SIG-M5 treated with dmso at 0.1 percent for 504 hours (cell line): ENCODE measurements around the gene TYRP1.
"Not testable (repeated sequence)": the region's sequence is repeated elsewhere in the genome, so short reads cannot be mapped to it uniquely, and the experiment has no call there.

Experiments
- DNase-seq: peaks from one replicate; lab custom pipeline; 2025; ENCODE audit not compliant: unreplicated experiment; lab: John Stamatoyannopoulos, UW

Gene TYRP1, protein sequence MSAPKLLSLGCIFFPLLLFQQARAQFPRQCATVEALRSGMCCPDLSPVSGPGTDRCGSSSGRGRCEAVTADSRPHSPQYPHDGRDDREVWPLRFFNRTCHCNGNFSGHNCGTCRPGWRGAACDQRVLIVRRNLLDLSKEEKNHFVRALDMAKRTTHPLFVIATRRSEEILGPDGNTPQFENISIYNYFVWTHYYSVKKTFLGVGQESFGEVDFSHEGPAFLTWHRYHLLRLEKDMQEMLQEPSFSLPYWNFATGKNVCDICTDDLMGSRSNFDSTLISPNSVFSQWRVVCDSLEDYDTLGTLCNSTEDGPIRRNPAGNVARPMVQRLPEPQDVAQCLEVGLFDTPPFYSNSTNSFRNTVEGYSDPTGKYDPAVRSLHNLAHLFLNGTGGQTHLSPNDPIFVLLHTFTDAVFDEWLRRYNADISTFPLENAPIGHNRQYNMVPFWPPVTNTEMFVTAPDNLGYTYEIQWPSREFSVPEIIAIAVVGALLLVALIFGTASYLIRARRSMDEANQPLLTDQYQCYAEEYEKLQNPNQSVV

DNA sequence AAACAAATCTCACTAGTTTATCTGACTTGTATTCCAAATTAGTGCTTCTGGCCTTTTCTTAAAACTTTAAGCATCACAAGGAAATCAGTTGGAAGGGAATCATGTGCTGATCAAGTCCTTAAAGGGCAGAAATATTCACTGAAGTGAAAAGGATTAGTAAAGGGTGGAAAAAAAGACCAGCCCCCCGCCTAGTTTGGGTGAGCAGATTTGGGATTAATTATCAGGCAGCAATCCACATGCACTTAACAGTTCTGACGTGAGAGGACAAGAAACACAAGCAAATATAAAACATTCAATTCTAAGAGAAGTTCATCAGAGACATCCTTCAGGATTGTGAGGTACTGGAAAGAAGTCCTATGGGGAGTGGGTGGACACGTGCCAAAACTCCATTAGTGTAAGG, at the start of gene TYRP1:
TYRP1 (plus strand) TSS at position 245 of the 400 bp plus-strand sequence. CDS start 612 bp downstream, outside the sequence.
- no peak for DNase-seq

DNA sequence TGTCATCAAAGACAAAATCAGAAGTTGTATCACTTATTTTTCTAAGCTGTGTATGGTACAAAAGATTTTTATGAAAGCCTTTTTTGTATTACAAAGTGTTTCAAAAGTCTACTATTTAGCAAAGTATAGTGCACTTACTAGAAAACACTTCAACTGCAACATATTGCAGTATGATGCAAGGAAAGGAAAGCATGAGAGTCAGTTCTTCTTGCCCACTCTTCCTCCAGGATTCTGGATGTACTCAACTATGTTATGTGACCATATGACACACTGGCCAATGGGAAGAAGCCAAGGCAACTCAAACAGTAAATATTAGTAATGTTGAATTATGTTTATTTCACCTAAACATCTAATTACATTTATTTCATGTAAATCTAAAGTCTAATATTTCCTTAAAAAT, 49.5 kb upstream of the TYRP1 start:
- no peak for DNase-seq

DNA sequence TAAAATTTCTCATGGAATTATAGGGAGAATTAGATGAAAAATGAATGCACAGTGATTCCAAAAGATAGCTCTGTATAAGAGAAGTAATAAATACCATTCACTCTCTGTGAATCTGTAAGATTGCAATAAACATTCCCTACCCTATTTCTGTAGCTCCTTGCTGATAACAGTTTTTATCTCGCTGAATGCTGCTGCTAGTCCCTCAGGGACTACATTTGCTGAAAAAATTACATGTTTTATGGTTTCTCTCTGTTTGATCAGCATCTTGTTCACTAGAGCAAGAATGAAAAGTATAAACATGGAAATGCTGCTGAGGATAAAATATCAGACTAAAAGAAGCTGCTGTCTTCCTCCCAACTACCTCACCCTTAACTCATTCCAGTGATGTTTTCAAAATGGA, 44.3 kb upstream of the TYRP1 start:
- DNase-seq = no peak

DNA sequence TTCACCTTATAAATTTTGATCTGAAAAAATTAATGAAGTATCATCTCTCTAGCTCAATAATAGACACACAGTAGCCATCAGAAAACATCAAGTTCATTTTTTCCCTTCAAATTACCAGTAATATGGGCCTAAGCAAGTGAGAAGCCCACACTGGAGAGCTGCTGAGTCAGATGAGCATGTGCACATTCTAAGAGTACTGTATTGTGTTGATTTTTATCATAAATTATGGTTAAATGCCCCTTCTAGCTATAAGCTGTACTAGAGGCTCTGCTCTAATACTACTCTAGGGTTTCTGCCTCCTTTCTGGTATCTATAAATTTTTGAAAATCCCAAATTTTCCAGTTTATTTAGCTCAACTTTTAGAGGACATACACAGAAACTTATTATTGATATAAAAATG, 42.1 kb upstream of the TYRP1 start:
- no peak for DNase-seq

GRCh38 chr9:12652973-12653372, 40.2 kb upstream of the TYRP1 start:
- DNase-seq = no peak

GRCh38 chr9:12656803-12657202, 36.4 kb upstream of the TYRP1 start:
- no peak for DNase-seq

DNA sequence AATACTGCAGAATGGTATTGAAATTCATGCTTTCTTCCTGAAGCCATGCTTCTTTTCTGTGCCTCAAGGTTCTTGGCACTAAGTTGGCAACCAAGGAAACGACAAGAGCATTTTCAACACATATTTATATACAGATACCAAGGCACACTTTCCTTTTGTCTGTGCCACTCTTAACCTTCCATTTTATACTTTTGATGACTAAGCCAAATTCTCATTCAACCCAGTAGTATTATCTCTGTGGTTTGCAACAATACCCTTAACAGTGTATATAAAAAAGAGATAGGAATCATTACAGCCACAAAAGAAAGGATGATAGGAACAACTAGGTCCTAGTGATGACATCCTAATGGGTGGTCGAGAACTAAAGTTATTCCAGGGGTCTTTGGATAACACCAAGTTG, 36.0 kb upstream of the TYRP1 start:
- DNase-seq = no peak

- no peak for DNase-seq
Observed at GRCh38 chr9:12657998-12658397, 35.2 kb upstream of the TYRP1 start.

DNA sequence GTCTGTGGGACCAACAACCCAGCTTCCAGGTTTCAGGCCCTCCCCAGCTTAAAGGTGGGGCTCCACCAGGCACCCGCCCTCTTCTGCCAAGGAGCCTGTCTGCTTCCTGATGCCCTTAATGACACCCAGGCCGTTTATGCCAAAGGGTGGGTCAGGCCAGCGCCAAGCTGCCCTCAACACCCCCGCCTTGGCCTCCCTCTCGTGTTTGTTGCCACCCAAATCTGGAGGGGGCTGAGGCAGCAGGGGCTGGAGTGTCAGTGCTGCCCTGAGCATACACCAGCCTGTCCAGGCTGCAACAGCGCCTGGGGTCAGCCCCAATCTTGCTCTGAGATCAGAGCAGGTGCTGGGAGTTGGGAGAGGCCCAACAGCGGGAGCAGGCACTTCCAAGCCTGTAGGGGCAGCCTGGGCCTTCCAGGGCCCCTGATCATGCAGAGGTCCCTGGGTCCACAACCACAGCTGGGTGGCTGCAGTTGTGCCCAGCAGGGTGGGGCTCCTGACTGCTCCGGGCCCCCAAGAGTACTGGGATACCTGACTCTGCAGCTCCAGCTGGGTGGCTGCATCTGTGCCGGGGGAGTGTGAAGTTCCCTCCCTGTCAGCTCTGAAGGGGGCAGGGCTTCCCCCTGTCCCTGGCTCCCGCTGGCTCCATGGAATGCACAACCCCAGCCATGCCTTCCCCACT, 34.5 kb upstream of the TYRP1 start:
- DNase-seq = no peak

- no peak for DNase-seq
Observed at GRCh38 chr9:12659220-12659619, 34.0 kb upstream of the TYRP1 start.

DNA sequence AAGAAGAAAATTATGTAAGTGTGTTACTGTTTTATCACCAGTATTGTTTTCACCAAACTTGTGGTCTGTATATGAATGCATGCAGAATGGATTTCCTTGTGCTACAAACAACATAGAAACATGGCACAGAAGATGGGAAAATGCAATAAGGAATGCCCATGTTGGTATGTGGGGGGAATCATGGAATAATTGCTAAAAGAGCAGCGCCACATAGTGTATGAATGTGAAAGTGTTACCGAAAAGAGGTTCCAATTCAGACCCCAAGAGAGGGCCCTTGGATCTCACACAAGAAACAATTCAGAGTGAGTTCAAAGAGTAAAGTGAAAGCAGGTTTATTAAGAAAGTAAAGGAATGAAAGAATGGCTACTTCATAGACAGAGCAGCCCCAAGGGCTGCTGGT, 26.4 kb upstream of the TYRP1 start:
- no peak for DNase-seq

DNA sequence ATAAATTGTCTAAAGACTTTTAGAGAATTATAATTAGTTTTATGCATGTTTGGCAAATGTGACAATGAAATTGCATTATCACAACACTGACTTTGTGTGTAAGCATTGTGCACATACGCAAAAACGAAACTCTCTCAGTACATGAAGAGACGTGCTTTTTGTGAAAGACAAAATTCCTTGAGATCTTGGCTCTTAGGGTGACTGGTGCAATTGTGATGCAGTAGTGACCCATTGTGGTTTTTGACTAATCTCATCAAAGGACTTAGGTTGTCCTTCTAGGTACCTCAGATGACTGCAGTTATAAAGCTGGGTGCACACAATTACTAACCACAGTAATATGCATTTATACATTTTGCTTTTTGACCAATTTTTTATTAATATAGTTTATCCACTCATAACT, 25.3 kb upstream of the TYRP1 start:
- no peak for DNase-seq

DNA sequence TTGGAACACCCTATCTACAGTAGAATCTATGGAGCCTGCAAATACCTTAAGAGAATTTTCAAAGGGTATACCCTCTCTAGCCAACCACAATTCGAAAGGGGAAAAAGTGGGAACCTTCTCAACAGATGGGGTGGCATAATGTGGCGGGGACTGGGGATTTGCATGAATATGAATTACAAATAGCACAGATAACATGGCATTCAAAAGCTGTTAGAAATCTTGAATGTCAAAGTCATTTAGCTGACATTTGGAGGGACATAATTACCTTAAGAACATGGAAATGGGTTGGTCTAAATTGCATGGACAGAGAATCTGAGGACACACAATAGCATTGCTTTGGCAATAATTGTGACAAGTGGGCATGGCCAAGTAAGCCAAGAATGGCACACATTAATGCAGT, 23.2 kb upstream of the TYRP1 start:
- DNase-seq = no peak

GRCh38 chr9:12674961-12675360, 18.2 kb upstream of the TYRP1 start:
- no peak for DNase-seq

DNA sequence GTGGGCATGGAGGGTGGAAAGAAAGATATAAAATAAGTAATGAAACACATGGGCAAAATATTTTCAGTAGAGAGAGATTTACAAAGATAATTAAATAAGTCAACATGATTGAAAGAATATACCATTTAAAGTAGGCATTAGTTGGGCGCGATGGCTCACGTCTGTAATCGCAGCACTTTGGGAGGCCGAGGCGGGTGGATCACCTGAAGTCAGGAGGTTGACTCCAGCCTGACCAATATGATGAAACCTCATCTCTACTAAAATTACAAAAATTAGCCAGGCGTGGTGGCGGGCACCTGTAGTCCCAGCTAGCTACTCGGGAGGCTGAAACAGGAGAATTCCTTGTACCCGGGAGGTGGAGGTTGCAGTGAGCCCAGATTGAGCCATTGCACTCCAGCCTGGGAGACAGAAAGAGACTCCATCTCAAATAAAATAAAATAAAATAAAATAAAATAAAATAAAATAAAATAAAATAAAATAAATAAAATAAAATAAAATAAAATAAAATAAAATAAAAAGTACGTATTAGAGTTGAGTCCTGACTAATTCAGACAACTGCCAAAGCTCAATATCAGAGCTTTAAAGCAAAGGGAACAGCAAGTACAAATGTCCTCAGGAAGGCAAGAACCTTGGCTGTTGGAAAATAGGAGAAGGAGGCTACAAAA, 15.6 kb upstream of the TYRP1 start:
- not testable (repeated sequence) for DNase-seq

DNA sequence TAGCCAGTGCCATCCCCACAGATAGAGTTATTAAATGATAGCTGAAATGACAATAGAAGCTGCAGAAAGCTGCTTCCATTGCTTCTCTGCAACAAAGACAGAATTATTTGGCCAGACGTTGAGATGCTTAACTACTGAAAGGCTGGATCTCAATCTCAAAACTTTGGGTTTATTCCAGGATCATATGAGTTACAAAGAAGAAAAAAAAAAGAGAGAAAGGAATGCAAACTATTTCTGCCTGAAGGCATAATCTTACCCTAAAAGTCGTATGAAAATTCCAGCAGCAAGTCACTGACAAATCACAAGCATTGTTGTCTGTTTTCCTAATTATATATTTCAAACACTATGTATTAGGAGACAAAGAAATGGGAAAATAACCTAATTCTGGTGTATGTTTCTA, 12.8 kb upstream of the TYRP1 start:
- DNase-seq = no peak

- no peak for DNase-seq
Observed at GRCh38 chr9:12680757-12681156, 12.4 kb upstream of the TYRP1 start.

- no peak for DNase-seq
Observed at GRCh38 chr9:12681620-12682019, 11.6 kb upstream of the TYRP1 start.

DNA sequence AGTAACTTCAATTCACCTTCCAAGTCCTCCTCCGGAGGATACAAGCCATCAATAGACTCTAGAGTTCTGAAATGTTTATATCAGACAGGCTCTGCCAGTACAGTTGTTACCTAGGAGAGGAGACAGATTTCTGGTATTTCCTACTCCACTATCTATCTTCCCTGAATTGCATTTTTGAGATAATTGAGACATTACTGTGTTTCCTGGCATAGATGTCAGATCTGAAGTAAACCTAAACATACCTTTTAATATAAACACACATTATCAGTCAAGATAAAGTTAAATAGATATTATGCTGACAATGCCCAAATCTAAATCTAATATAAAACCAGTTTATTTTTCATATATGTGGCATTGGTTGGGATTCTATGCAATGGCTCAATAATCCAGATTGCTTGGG, 8.2 kb upstream of the TYRP1 start:
- DNase-seq = no peak

- DNase-seq = peak; percentile 8
Observed at GRCh38 chr9:12689233-12689632, 4.0 kb upstream of the TYRP1 start.

DNA sequence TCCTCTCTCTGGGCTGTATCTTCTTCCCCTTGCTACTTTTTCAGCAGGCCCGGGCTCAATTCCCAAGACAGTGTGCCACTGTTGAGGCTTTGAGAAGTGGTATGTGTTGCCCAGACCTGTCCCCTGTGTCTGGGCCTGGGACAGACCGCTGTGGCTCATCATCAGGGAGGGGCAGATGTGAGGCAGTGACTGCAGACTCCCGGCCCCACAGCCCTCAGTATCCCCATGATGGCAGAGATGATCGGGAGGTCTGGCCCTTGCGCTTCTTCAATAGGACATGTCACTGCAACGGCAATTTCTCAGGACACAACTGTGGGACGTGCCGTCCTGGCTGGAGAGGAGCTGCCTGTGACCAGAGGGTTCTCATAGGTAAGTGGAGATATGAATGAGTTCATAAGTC, 828 bp downstream of the TYRP1 start:
- DNase-seq = no peak

GRCh38 chr9:12695474-12695873, 2.3 kb downstream of the TYRP1 start:
- no peak for DNase-seq
